Fibroblast of lung (primary cell): ENCODE results near the gene ADAR. TPM values are rescaled to one million over a fixed set of nuclear protein-coding genes. Genes with fewer than 3 reads are reported as not detected.

Source experiments
- DNase-seq, 2 donors: peaks; one replicate each; pipeline versions ENCODE4 v3.0.0 to v3.0.0-alpha.2; 2010; ENCODE audit warnings: low read depth in 2 of 2
- H2AFZ ChIP-seq: 2 replicates; pipeline ENCODE4 v1.5.1; 2012; ENCODE audit warnings: low read length, control low read depth, inconsistent platforms
- H3K27ac ChIP-seq: 2 replicates; pipeline ENCODE4 v1.5.1; 2011; ENCODE audit warnings: low read length, control low read depth; ENCODE audit not compliant: insufficient read depth
- H3K27me3 ChIP-seq: 2 replicates; pipeline ENCODE4 v1.5.1; 2011; ENCODE audit warnings: mild to moderate bottlenecking, low read length; ENCODE audit not compliant: control insufficient read depth, insufficient read depth
- H3K36me3 ChIP-seq: 2 replicates; pipeline ENCODE4 v1.5.1; 2011; ENCODE audit warnings: low read length; ENCODE audit not compliant: control insufficient read depth, insufficient read depth
- H3K4me1 ChIP-seq: 2 replicates; pipeline ENCODE4 v1.5.1; 2011; ENCODE audit warnings: low read length; ENCODE audit not compliant: control insufficient read depth, insufficient read depth; ENCODE audit errors: extremely low read depth
- H3K4me2 ChIP-seq: 2 replicates; pipeline ENCODE4 v1.5.1; 2011; ENCODE audit warnings: low read length, control low read depth; ENCODE audit not compliant: insufficient read depth; ENCODE audit errors: extremely low read depth
- H3K4me3 ChIP-seq, 4 experiments: fragments of 200-600 bp in 1 of 4; sonication (generic) in 1 of 4; replicated peaks in 1 of 4; 2 replicates each; pipeline ENCODE4 v1.5.1; 2011 to 2016; ENCODE audit warnings: low read length in 4 of 4, low read depth in 3 of 4, mild to moderate bottlenecking in 3 of 4, control low read depth in 2 of 4, inconsistent platforms in 1 of 4, mixed read lengths in 1 of 4; ENCODE audit not compliant: insufficient read depth in 1 of 4; ENCODE audit errors: control extremely low read depth in 1 of 4
- H3K79me2 ChIP-seq: 2 replicates; pipeline ENCODE4 v1.5.1; 2012; ENCODE audit warnings: mild to moderate bottlenecking, low read length, inconsistent platforms; ENCODE audit not compliant: control insufficient read depth, insufficient read depth
- H3K9ac ChIP-seq: 2 replicates; pipeline ENCODE4 v1.5.1; 2011; ENCODE audit warnings: mild to moderate bottlenecking, low read length, control low read depth; ENCODE audit not compliant: insufficient read depth
- H3K9me3 ChIP-seq: 2 replicates; pipeline ENCODE4 v1.5.1; 2012; ENCODE audit warnings: low read depth, low read length; ENCODE audit not compliant: control insufficient read depth, insufficient read depth
- H4K20me1 ChIP-seq: 2 replicates; pipeline ENCODE4 v1.5.1; 2011; ENCODE audit warnings: low read length; ENCODE audit not compliant: control insufficient read depth, insufficient read depth; ENCODE audit errors: extremely low read depth
- EZH2 ChIP-seq: IDR thresholded peaks from 2 replicates; pipeline ENCODE4 v1.5.1; 2012; ENCODE audit warnings: low read length, control low read depth, mild to moderate bottlenecking; ENCODE audit errors: missing control alignments
- polyA plus RNA-seq, 2 donors: library from polyadenylated mRNA; depleted of rRNA in 1 of 2; stranded (reverse) in 1 of 2; unstranded in 1 of 2; fragments of >200 nt; gene quantifications; 2 replicates each; pipeline ENCODE4 v1.2.1, GENCODE V29; 2011 to 2012; ENCODE audit warnings: missing spikeins in 1 of 2
- total RNA-seq: library from RNA; depleted of rRNA; stranded (reverse); fragments of >200 nt; gene quantifications from 2 replicates; pipeline ENCODE4 v1.2.1, GENCODE V29; 2014
- TF ChIP-seq, protein P1 (sequence below), 2 donors: IDR thresholded peaks in 1 of 2; conservative IDR thresholded peaks in 1 of 2; 1 replicate in 1 of 2; 2 replicates in 1 of 2; pipeline ENCODE4 v1.5.1; 2011 to 2012; ENCODE audit warnings: low read length in 2 of 2, control low read depth in 1 of 2, inconsistent platforms in 1 of 2, low read depth in 1 of 2, mild to moderate bottlenecking in 1 of 2

Gene ADAR
- total and polyA plus RNA-seq, 2 donors (not counting 1 experiment from before 2014, with no cell fraction given) = 98.4 to 140 TPM

DNA sequence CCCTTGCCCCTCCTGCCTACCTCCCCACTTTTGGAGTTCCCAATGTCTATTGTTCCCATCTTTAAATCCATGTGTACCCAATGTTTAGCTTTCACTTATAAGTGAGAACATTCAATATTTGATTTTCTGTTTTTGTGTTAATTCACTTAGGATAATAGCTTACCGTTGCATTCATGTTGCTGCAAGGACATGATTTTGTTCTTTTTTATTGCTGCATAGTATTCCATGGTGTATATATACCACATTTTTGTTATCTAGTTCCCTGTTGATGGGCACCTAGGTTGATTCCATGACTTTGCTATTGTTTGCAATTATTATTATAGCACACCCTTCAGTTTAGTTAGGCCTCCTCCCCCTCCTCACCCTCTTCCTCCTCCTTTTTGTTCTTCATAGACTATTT, 33.5 kb upstream of the ADAR start:
- H3K4me1 ChIP-seq = no peaks in the 10 kb centered on the region
- no peak overlapping the region for H3K27ac ChIP-seq
- H2AFZ ChIP-seq = no peak overlapping the region
- H3K9ac ChIP-seq = no peak overlapping the region
- H3K4me3 ChIP-seq = no peak overlapping the region
- TF ChIP-seq, protein P1, sequence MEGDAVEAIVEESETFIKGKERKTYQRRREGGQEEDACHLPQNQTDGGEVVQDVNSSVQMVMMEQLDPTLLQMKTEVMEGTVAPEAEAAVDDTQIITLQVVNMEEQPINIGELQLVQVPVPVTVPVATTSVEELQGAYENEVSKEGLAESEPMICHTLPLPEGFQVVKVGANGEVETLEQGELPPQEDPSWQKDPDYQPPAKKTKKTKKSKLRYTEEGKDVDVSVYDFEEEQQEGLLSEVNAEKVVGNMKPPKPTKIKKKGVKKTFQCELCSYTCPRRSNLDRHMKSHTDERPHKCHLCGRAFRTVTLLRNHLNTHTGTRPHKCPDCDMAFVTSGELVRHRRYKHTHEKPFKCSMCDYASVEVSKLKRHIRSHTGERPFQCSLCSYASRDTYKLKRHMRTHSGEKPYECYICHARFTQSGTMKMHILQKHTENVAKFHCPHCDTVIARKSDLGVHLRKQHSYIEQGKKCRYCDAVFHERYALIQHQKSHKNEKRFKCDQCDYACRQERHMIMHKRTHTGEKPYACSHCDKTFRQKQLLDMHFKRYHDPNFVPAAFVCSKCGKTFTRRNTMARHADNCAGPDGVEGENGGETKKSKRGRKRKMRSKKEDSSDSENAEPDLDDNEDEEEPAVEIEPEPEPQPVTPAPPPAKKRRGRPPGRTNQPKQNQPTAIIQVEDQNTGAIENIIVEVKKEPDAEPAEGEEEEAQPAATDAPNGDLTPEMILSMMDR (conservative IDR thresholded peaks at IDR 0.05 in 1 of 2, IDR thresholded peaks at IDR 0.05 in 1 of 2; ENCODE audit: low read depth in 1 of 2, low read length in 2 of 2) = no peak
- TF ChIP-seq EZH2 = no peak
- no peaks in the 10 kb centered on the region for H3K27me3 ChIP-seq
- DNase-seq = no peak
- no peaks in the 10 kb centered on the region for H3K79me2 ChIP-seq
- no peaks in the 10 kb centered on the region for H3K9me3 ChIP-seq
- no peaks in the 10 kb centered on the region for H4K20me1 ChIP-seq
- no peaks in the 10 kb centered on the region for H3K36me3 ChIP-seq
- no peak overlapping the region for H3K4me2 ChIP-seq

GRCh38 chr1:154639876-154640275, 31.9 kb upstream of the ADAR start:
- no peak overlapping the region for H3K4me3 ChIP-seq
- no peak for DNase-seq
- peaks cover 4% of the 10 kb centered on the region for H3K27me3 ChIP-seq
- H3K36me3 ChIP-seq = no peaks in the 10 kb centered on the region
- TF ChIP-seq EZH2 = no peak
- TF ChIP-seq, protein P1 (conservative IDR thresholded peaks at IDR 0.05 in 1 of 2, IDR thresholded peaks at IDR 0.05 in 1 of 2; ENCODE audit: low read depth in 1 of 2, low read length in 2 of 2) = no peak
- no peaks in the 10 kb centered on the region for H3K4me1 ChIP-seq
- H3K79me2 ChIP-seq = no peaks in the 10 kb centered on the region
- no peaks in the 10 kb centered on the region for H4K20me1 ChIP-seq
- no peak overlapping the region for H2AFZ ChIP-seq
- H3K9me3 ChIP-seq = no peaks in the 10 kb centered on the region
- no peak overlapping the region for H3K4me2 ChIP-seq
- no peak overlapping the region for H3K9ac ChIP-seq
- H3K27ac ChIP-seq = no peak overlapping the region

DNA sequence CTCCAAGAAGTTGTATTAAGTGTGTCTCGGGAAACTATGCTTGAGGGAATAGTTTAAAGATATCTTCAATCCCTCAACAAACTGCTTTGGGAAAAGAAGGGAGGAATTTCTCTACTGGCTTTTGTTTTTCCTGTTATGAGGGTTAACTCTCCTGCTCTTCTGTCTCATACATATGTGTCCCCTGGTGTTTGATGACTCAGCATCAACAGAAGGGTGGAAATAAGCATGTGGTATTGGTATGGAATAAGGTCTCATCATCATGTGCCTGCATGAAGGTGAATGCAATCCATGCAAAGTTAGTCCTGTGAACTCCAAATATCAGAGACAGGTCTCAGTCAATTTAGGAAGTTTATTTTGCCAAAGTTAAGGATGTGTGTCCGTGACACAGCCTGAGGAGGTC, 27.2 kb upstream of the ADAR start:
- DNase-seq = no peak
- Histone ChIP-seq H2AFZ (no peak overlapping the region), H3K9ac (no peak overlapping the region), H3K79me2 (no peaks in the 10 kb centered on the region), H3K27ac (no peak overlapping the region), H3K4me1 (no peaks in the 10 kb centered on the region), H3K27me3 (peaks cover 4% of the 10 kb centered on the region), H3K9me3 (no peaks in the 10 kb centered on the region), H3K4me2 (no peak overlapping the region), H4K20me1 (no peaks in the 10 kb centered on the region), H3K4me3 (no peak overlapping the region), H3K36me3 (no peaks in the 10 kb centered on the region)
- TF ChIP-seq, protein P1 (conservative IDR thresholded peaks at IDR 0.05 in 1 of 2, IDR thresholded peaks at IDR 0.05 in 1 of 2; ENCODE audit: low read depth in 1 of 2, low read length in 2 of 2) = no peak
- no peak for TF ChIP-seq EZH2
